HepG2 (cell line): ENCODE results near the gene ZNF142. TPM values are rescaled to one million over a fixed set of nuclear protein-coding genes. Genes with fewer than 3 reads are reported as not detected.
A peak's percentile ranks its signal among the peaks of the same experiment; 100 is the strongest.

Source experiments
- AHDC1 ChIP-seq: sonication (generic); formaldehyde crosslinking; IDR thresholded peaks from 2 replicates; pipeline ENCODE4 v1.5.1; 2020; ENCODE audit warnings: mild to moderate bottlenecking, missing genetic modification reagents, borderline replicate concordance
- ARID2 ChIP-seq: sonication (generic); formaldehyde crosslinking; IDR thresholded peaks from 2 replicates; pipeline ENCODE4 v1.8.1; 2022; ENCODE audit warnings: mild to moderate bottlenecking, missing genetic modification reagents, borderline replicate concordance
- ATF7-NPFF ChIP-seq: sonication (generic); formaldehyde crosslinking; IDR thresholded peaks from 2 replicates; pipeline ENCODE4 v1.8.1; 2023; ENCODE audit warnings: mild to moderate bottlenecking, low read depth, missing genetic modification reagents, moderate library complexity
- MAFF ChIP-seq: IDR thresholded peaks from 2 replicates; pipeline ENCODE4 v1.6.1; 2011; ENCODE audit warnings: low read depth, low read length, improper control_type of control experiment
- NRL ChIP-seq: sonication (generic); formaldehyde crosslinking; IDR thresholded peaks from 2 replicates; pipeline ENCODE4 v1.5.0; 2020; ENCODE audit warnings: missing genetic modification reagents, mild to moderate bottlenecking, moderate library complexity, borderline replicate concordance
- RNF219 ChIP-seq: sonication (generic); formaldehyde crosslinking; IDR thresholded peaks from 2 replicates; pipeline ENCODE4 v1.5.0; 2020; ENCODE audit warnings: mild to moderate bottlenecking, missing genetic modification reagents
- SMAD3 ChIP-seq: sonication (generic); formaldehyde crosslinking; IDR thresholded peaks from 2 replicates; pipeline ENCODE4 v1.4.0; 2020; ENCODE audit warnings: missing genetic modification reagents
- SNAPC2 ChIP-seq: sonication (generic); formaldehyde crosslinking; IDR thresholded peaks from 2 replicates; pipeline ENCODE4 v1.8.1; 2022; ENCODE audit warnings: mild to moderate bottlenecking, missing genetic modification reagents
- TCF7L2 ChIP-seq: IDR thresholded peaks from 2 replicates; pipeline ENCODE4 v1.6.1; 2011; ENCODE audit warnings: mild to moderate bottlenecking, low read depth, low read length, moderate library complexity
- ZNF354B ChIP-seq: sonication (generic); formaldehyde crosslinking; IDR thresholded peaks from 2 replicates; pipeline ENCODE4 v1.8.0; 2022; ENCODE audit warnings: mild to moderate bottlenecking, missing genetic modification reagents
- ZNF781 ChIP-seq: sonication (generic); formaldehyde crosslinking; IDR thresholded peaks from 2 replicates; pipeline ENCODE4 v1.5.1; 2020; ENCODE audit warnings: borderline replicate concordance, mild to moderate bottlenecking, missing genetic modification reagents; ENCODE audit errors: not compliant biosample characterization
- polyA plus RNA-seq, 8 experiments: library from polyadenylated mRNA; depleted of rRNA in 3 of 8; stranded (reverse) in 7 of 8; unstranded in 1 of 8; fragments of >200 nt; fragmentation: Illumina TruSeq in 4 of 8; extraction: Trizol in 4 of 8; gene quantifications; 2 replicates each; pipeline versions ENCODE4 v1.2.1 to v1.2.3, GENCODE V29; 2011 to 2016; ENCODE audit warnings: low read depth in 4 of 8, missing spikeins in 1 of 8, mixed read lengths in 1 of 8; ENCODE audit not compliant: insufficient read depth in 1 of 8
- total RNA-seq, 5 experiments: library from RNA; depleted of rRNA; stranded (reverse); fragments of >200 nt; fragmentation: Illumina TruSeq; extraction: Trizol; gene quantifications; 2 replicates each; pipeline ENCODE4 v1.2.3, GENCODE V29; 2016; ENCODE audit warnings: low read depth in 1 of 5

ZNF142 gene
- total and polyA plus RNA-seq, 2 of the 13 experiments (the other 11 are each of a cell fraction or from before 2014, with no cell fraction given), result 4.8 to 11.4 TPM

- TF ChIP-seq RNF219 (CRISPR knock-in tag) (no peak), AHDC1 (CRISPR knock-in tag) (0 out of 2 replicates have a peak, but pooled peaks have one; percentile 8), TCF7L2 (no peak), SNAPC2 (CRISPR knock-in tag) (peak; percentile 17; the same call in 1 of the 2 replicates), ATF7-NPFF (CRISPR knock-in tag) (0 out of 2 replicates have a peak, but pooled peaks have one; percentile 14), ZNF781 (CRISPR knock-in tag) (no peak), ZNF354B (CRISPR knock-in tag) (0 out of 2 replicates have a peak, but pooled peaks have one; percentile 22), MAFF (no peak), ARID2 (CRISPR knock-in tag) (peak; percentile 41), SMAD3 (no peak), NRL (CRISPR knock-in tag) (peak; percentile 35; the same call in 1 of the 2 replicates)
These were observed 659 bp downstream of the ZNF142 start (continued) for GRCh38 chr2:218658671-218659257.
